ENCODE measurements around the gene ZNF654. TPM values are rescaled to one million over a fixed set of nuclear protein-coding genes. Genes with fewer than 3 reads are reported as not detected.

ZNF654 gene
- total and polyA plus RNA-seq, 10 donors, result 2.8 to 22.3 (median 15.9) TPM

GRCh38 chr3:88132894-88133293 is 73.8 kb downstream of the ZNF654 start:
- no peak for DNase-seq
- Histone ChIP-seq H3K4me3 (no peak overlapping the region), H3K27ac (no peak overlapping the region), H3K4me1 (no peaks in the 10 kb centered on the region), H3K27me3 (replicated peaks in 1 of 7) (no peaks in the 10 kb centered on the region), H3K36me3 (peaks cover 0 to 84% (median 19%) of the 10 kb centered on the region in 6 donors), H3K9me3 (no peaks in the 10 kb centered on the region)
- intact Hi-C loops (cut with DNase I; ENCODE audit: low total_unique reads), result no loop called here
- 96 to 100% (median 98%) methylated on average over 1 of the region's 1 CpG for WGBS, 5 donors
- TF ChIP-seq POLR2A (IDR thresholded peaks at IDR 0.05) (no peak), POLR2AphosphoS5 (IDR thresholded peaks at IDR 0.05) (no peak), CTCF (IDR thresholded peaks at IDR 0.05 in 8 of 11, conservative IDR thresholded peaks at IDR 0.05 in 3 of 11) (no peak)

GRCh38 chr3:88133711-88134263 is 74.7 kb downstream of the ZNF654 start:
- Histone ChIP-seq H3K27me3 (replicated peaks in 1 of 7) (no peaks in the 10 kb centered on the region), H3K36me3 (peaks cover 0 to 93% (median 19%) of the 10 kb centered on the region in 6 donors), H3K4me3 (no peak overlapping the region), H3K4me1 (no peaks in the 10 kb centered on the region), H3K9me3 (no peaks in the 10 kb centered on the region), H3K27ac (no peak overlapping the region)
- DNase-seq, result no peak
- TF ChIP-seq POLR2AphosphoS5 (IDR thresholded peaks at IDR 0.05) (no peak), CTCF (IDR thresholded peaks at IDR 0.05 in 8 of 11, conservative IDR thresholded peaks at IDR 0.05 in 3 of 11) (no peak), POLR2A (IDR thresholded peaks at IDR 0.05) (no peak)
- intact Hi-C loops (cut with DNase I; ENCODE audit: low total_unique reads), result no loop called here
- WGBS, 5 donors, result 2 to 59% (median 55%) methylated on average over 1 of the region's 1 CpG

GRCh38 chr3:88137836-88138235 is 78.8 kb downstream of the ZNF654 start:
- DNase-seq, result no peak
- Histone ChIP-seq H3K27ac (no peak overlapping the region), H3K36me3 (peaks cover 0 to 96% (median 14%) of the 10 kb centered on the region in 6 donors), H3K4me3 (no peak overlapping the region), H3K9me3 (no peaks in the 10 kb centered on the region), H3K27me3 (replicated peaks in 1 of 7) (no peaks in the 10 kb centered on the region), H3K4me1 (no peaks in the 10 kb centered on the region)
- no peak for TF ChIP-seq POLR2AphosphoS5 (IDR thresholded peaks at IDR 0.05)
- no peak for TF ChIP-seq POLR2A (IDR thresholded peaks at IDR 0.05)
- 88 to 98% (median 91%) methylated on average over 1 of the region's 1 CpG for WGBS, 5 donors
- intact Hi-C loops (cut with DNase I; ENCODE audit: low total_unique reads), result no loop called here

- no peak for TF ChIP-seq POLR2AphosphoS5 (IDR thresholded peaks at IDR 0.05)
- no peak for TF ChIP-seq CTCF (IDR thresholded peaks at IDR 0.05 in 8 of 11, conservative IDR thresholded peaks at IDR 0.05 in 3 of 11)
- no peak for TF ChIP-seq POLR2A (IDR thresholded peaks at IDR 0.05)
- 61 to 77% (median 73%) methylated on average over 4 of the region's 4 CpGs for WGBS, 5 donors
- no peaks in the 10 kb centered on the region for H3K9me3 ChIP-seq
- H3K36me3 ChIP-seq, result peaks cover 0 to 59% (median 8%) of the 10 kb centered on the region in 6 donors
- no peak for DNase-seq
- intact Hi-C loops (cut with DNase I; ENCODE audit: low total_unique reads), result no loop called here
- no peaks in the 10 kb centered on the region for H3K27me3 ChIP-seq (replicated peaks in 1 of 7)
- no peak overlapping the region for H3K27ac ChIP-seq
- no peak overlapping the region for H3K4me3 ChIP-seq
- no peaks in the 10 kb centered on the region for H3K4me1 ChIP-seq
These were observed 82.5 kb downstream of the ZNF654 start for GRCh38 chr3:88141458-88142083.

All from spleen (tissue), 11 donors.